GM18519 (cell line): Measurements from ENCODE around the gene PPARA.

ENCODE experiments used
- ATAC-seq: cut with Tn5 transposase; IDR thresholded peaks from one replicate; pipeline ENCODE4 v1.9.1; 2021; ENCODE audit warnings: mild to moderate bottlenecking, moderate library complexity; ENCODE audit not compliant: unreplicated experiment, low FRiP score

PPARA gene

GRCh38 chr22:46287873-46288751, 137.8 kb downstream of the PPARA start:
- ATAC-seq, result no peak

GRCh38 chr22:46288846-46289243, 138.5 kb downstream of the PPARA start:
- ATAC-seq, result no peak

GRCh38 chr22:46289244-46289891, 139.0 kb downstream of the PPARA start:
- no peak for ATAC-seq

DNA sequence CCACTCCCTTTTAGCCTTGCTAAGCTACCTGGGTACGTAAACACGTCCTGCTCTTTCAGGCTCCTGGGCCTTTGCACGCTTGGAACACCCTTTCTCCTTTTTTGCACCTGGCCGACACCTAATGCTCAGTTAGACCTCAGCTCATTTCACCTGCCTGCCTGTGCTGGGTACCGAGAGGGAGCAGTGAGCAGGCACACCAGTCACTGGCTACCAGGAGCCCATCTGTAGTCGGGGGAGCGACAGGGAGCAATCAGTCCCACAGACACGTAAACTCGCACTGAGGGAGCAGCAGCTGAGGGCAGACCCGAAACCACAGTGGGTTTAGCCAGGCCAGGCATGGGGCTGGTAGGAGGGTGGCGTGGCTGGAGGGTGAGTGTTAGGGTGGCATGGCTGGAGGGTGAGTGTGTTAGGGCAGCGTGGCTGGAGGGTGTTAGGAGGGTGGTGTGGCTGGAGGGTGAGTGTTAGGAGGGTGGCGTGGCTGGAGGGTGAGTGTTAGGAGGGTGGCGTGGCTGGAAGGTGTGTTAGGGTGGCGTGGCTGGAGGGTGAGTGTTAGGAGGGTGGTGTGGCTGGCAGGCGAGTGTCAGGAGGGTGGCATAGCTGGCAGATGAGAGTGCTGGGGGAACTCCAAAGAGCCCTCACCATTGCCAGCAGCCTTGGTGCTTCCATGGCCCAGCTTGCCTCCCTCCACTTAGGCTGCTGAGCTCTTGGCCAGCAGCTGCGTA, 140.0 kb downstream of the PPARA start:
- no peak for ATAC-seq

DNA sequence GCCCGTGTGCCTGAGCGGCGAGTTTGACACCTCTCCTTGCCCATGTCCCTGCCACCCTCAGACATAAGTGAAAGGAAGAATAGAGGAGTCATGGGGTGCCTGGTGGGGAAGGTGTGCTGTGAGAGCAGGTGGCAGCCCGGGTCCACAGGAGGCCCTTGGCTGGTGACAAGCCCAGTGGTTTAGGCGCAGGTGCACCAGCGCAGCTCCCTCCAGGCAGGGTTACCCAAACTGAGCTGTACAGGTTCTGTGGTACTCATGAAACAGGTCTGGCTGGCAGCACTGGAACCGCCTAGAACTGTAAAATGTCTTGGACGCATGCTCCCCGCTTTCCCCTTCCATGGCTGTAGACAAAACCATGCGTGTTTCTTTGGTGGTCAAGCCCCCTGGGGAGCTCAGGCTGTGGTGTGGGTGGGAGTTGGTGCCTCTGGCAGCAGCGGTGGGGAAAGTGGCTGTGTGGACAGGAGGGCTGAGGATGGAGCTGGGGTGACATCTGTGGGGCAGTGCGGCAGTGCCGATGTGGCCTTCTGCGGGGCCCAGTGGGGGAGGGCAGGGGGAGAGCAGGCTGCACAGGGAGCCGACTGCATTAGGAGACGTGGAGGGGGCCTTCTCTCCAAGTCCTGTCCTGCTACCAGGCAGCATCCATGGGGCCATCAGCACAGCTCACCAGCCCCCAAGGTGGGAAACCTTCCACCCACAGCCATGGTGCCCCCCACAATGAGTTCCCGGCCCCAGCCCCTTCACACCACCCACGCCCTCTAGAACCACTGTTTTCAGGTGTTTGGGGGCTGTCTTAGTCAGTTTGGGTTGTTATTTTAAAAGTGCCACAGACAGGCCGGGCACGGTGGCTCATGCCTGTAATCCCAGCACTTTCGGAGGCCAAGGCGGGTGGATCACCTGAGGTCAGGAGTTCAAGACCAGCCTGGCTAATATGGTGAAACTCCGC, 140.8 kb downstream of the PPARA start:
- no peak for ATAC-seq

GRCh38 chr22:46292173-46292572, 141.8 kb downstream of the PPARA start:
- ATAC-seq, result no peak

- ATAC-seq, result no peak
Measured at GRCh38 chr22:46292732-46293131, 142.4 kb downstream of the PPARA start.
